ENCODE measurements around the gene SNX8. TPM values are rescaled to one million over a fixed set of nuclear protein-coding genes. Genes with fewer than 3 reads are reported as not detected.

Gene SNX8
- polyA plus RNA-seq, 1 experiment: 40.2 TPM

- DNase-seq (ENCODE audit: low read depth, low spot score): no peak
- H3K27ac ChIP-seq (ENCODE audit: low read depth, low read length): no peak overlapping the region
- no peaks in the 10 kb centered on the region; the same call in 1 of the 2 replicates for H3K9me3 ChIP-seq (ENCODE audit: control insufficient read depth, insufficient read depth, low read length)
- no peak overlapping the region for H3K4me3 ChIP-seq (ENCODE audit: low read depth, low read length)
- H3K27me3 ChIP-seq (ENCODE audit: control insufficient read depth, insufficient read depth, low read length): no peaks in the 10 kb centered on the region
- ChIA-PET CTCF (no interaction called here), POLR2A (no interaction called here)
- TF ChIP-seq CTCF (IDR thresholded peaks at IDR 0.05; ENCODE audit: low read depth, low read length): no peak
Measured at GRCh38 chr7:2251841-2252771, 62.1 kb downstream of the SNX8 start.

- no peak for DNase-seq (ENCODE audit: low read depth, low spot score)
- H3K27me3 ChIP-seq (ENCODE audit: control insufficient read depth, insufficient read depth, low read length): no peaks in the 10 kb centered on the region
- no peak overlapping the region for H3K27ac ChIP-seq (ENCODE audit: low read depth, low read length)
- H3K4me3 ChIP-seq (ENCODE audit: low read depth, low read length): no peak overlapping the region
- no peaks in the 10 kb centered on the region; the same call in 1 of the 2 replicates for H3K9me3 ChIP-seq (ENCODE audit: control insufficient read depth, insufficient read depth, low read length)
- no peak for TF ChIP-seq CTCF (IDR thresholded peaks at IDR 0.05; ENCODE audit: low read depth, low read length)
- ChIA-PET CTCF (no interaction called here), POLR2A (no interaction called here)
Measured at GRCh38 chr7:2251381-2251780, 62.9 kb downstream of the SNX8 start.

GRCh38 chr7:2249744-2250323, 64.4 kb downstream of the SNX8 start:
- Histone ChIP-seq H3K27me3 (ENCODE audit: control insufficient read depth, insufficient read depth, low read length) (no peaks in the 10 kb centered on the region), H3K27ac (ENCODE audit: low read depth, low read length) (peak overlapping the region; percentile 99), H3K4me3 (ENCODE audit: low read depth, low read length) (no peak overlapping the region), H3K9me3 (ENCODE audit: control insufficient read depth, insufficient read depth, low read length) (no peaks in the 10 kb centered on the region; the same call in 1 of the 2 replicates)
- no peak for DNase-seq (ENCODE audit: low read depth, low spot score)
- POLR2A ChIA-PET: interaction anchor here (0.8 to 1.6 kb wide), 4 partner anchors 8 to 104 kb away, joined by 3 to 5 read pairs (median 4); partner anchors contain the start of genes MRM2 and NUDT1
- CTCF ChIA-PET: interaction anchor here (0.7 to 2.8 kb wide), 2 partner anchors 72 to 98 kb away, joined by 3 to 29 read pairs; no protein-coding TSS in a partner anchor
- TF ChIP-seq CTCF (IDR thresholded peaks at IDR 0.05; ENCODE audit: low read depth, low read length): no peak

GRCh38 chr7:2248984-2249694, 65.1 kb downstream of the SNX8 start:
- H3K27me3 ChIP-seq (ENCODE audit: control insufficient read depth, insufficient read depth, low read length): no peaks in the 10 kb centered on the region
- no peak for TF ChIP-seq CTCF (IDR thresholded peaks at IDR 0.05; ENCODE audit: low read depth, low read length)
- no peaks in the 10 kb centered on the region; the same call in 1 of the 2 replicates for H3K9me3 ChIP-seq (ENCODE audit: control insufficient read depth, insufficient read depth, low read length)
- H3K27ac ChIP-seq (ENCODE audit: low read depth, low read length): peak overlapping the region; percentile 99
- ChIA-PET POLR2A (interaction anchor here (0.5 to 1.6 kb wide), 7 partner anchors 10 to 107 kb away, joined by 3 to 5 read pairs (median 4); no protein-coding TSS in a partner anchor), CTCF (interaction anchor here (0.5 to 2.8 kb wide), 10 partner anchors 11 to 368 kb away, joined by 3 to 29 read pairs (median 4); no protein-coding TSS in a partner anchor)
- DNase-seq (ENCODE audit: low read depth, low spot score): peak; percentile 89
- no peak overlapping the region; the same call in 1 of the 2 replicates for H3K4me3 ChIP-seq (ENCODE audit: low read depth, low read length)
